K562 (cell line): ENCODE data around the gene MFSD6. TPM values are rescaled to one million over a fixed set of nuclear protein-coding genes. Genes with fewer than 3 reads are reported as not detected.
A peak's percentile ranks its signal among the peaks of the same experiment; 100 is the strongest.

Experiments used
- ATF4 ChIP-seq: fragments of 450-650 bp; formaldehyde crosslinking; IDR thresholded peaks from 2 replicates; pipeline ENCODE4 v1.4.0; 2022; ENCODE audit warnings: mild to moderate bottlenecking, moderate library complexity
- CHAMP1 ChIP-seq: fragments of 450-650 bp; IDR thresholded peaks from 2 replicates; pipeline ENCODE4 v1.6.1; 2016; ENCODE audit warnings: mild to moderate bottlenecking
- DACH1 ChIP-seq: fragments of 450-650 bp; IDR thresholded peaks from 2 replicates; pipeline ENCODE4 v1.6.1; 2018; ENCODE audit not compliant: partially characterized antibody
- FIP1L1 ChIP-seq: fragments of 200-400 bp; formaldehyde crosslinking; IDR thresholded peaks from 2 replicates; pipeline ENCODE4 v1.6.1; 2018; ENCODE audit warnings: mild to moderate bottlenecking, low read depth, low read length; ENCODE audit not compliant: poor library complexity, severe bottlenecking
- MED1 ChIP-seq: sonication (generic); formaldehyde crosslinking; IDR thresholded peaks from 2 replicates; pipeline ENCODE4 v1.8.1; 2023; ENCODE audit warnings: missing genetic modification reagents, borderline replicate concordance
- RBM25 ChIP-seq: fragments of 200-400 bp; formaldehyde crosslinking; IDR thresholded peaks from 2 replicates; pipeline ENCODE4 v1.6.1; 2018; ENCODE audit warnings: low read length, low read depth, moderate library complexity; ENCODE audit not compliant: severe bottlenecking
- SREBF1 ChIP-seq: fragments of 150-350 bp; IDR thresholded peaks from 2 replicates; pipeline ENCODE4 v1.6.1; 2014; ENCODE audit warnings: antibody characterized with exemption, low read depth, low read length, borderline replicate concordance
- YY1 ChIP-seq, 3 experiments: IDR thresholded peaks; 2 replicates each; pipeline ENCODE4 v1.6.1; 2011; ENCODE audit warnings: low read length in 2 of 3, mild to moderate bottlenecking in 2 of 3, moderate library complexity in 2 of 3, borderline replicate concordance in 1 of 3, control low read depth in 1 of 3, low read depth in 1 of 3; ENCODE audit not compliant: insufficient read depth in 3 of 3, insufficient replicate concordance in 2 of 3, control insufficient read depth in 1 of 3, insufficient read length in 1 of 3; ENCODE audit errors: extremely low read depth in 1 of 3
- ZC3H8 ChIP-seq: fragments of 450-650 bp; IDR thresholded peaks from 2 replicates; pipeline ENCODE4 v1.6.1; 2017
- ZNF586 ChIP-seq: fragments of 450-650 bp; formaldehyde crosslinking; conservative IDR thresholded peaks from 2 replicates; pipeline ENCODE4 v1.4.0; 2020; ENCODE audit warnings: mild to moderate bottlenecking, moderate library complexity
- polyA plus RNA-seq, 8 experiments: library from polyadenylated mRNA; depleted of rRNA in 4 of 8; stranded (reverse) in 5 of 8; unstranded in 3 of 8; fragments of >200 nt; fragmentation: Nextera tagmentation in 2 of 8; fragmentation: Illumina TruSeq in 1 of 8; extraction: Ambion mirVana in 2 of 8; extraction: Trizol in 1 of 8; gene quantifications; 2 replicates each; pipeline versions ENCODE4 v1.2.1 to v1.2.3, GENCODE V29; 2011 to 2014; ENCODE audit warnings: inconsistent platforms in 1 of 8, missing spikeins in 1 of 8
- total RNA-seq, 7 experiments: library from RNA; depleted of rRNA in 6 of 7; stranded (reverse); fragments of >200 nt in 6 of 7; fragmentation: Illumina TruSeq in 2 of 7; extraction: Trizol in 2 of 7; gene quantifications; 2 replicates each; pipeline versions ENCODE4 v1.2.1 to v1.2.3, GENCODE V29; 2011 to 2021; ENCODE audit warnings: low replicate concordance in 1 of 7
- TF ChIP-seq, protein P1 (sequence below): conservative IDR thresholded peaks from 2 replicates; pipeline ENCODE4 v1.6.1; 2011; ENCODE audit warnings: low read depth, mild to moderate bottlenecking, low read length; ENCODE audit not compliant: control insufficient read depth
- TF ChIP-seq, protein P2 (sequence below): fragments of 250-450 bp; sonication (Bioruptor Pico); IDR thresholded peaks from 2 replicates; pipeline ENCODE4 v1.8.0; 2022; ENCODE audit warnings: inconsistent platforms, mild to moderate bottlenecking, moderate library complexity, borderline replicate concordance
- TF ChIP-seq, protein P3 (sequence below): fragments of 450-650 bp; formaldehyde crosslinking; IDR thresholded peaks from 2 replicates; pipeline ENCODE4 v1.4.0; 2020; ENCODE audit warnings: mild to moderate bottlenecking, mixed read lengths

Gene MFSD6
- total and polyA plus RNA-seq, 9 of the 15 experiments (the other 6 are each of a cell fraction or from before 2014, with no cell fraction given) = 1.1 to 7.9 (median 4.4) TPM

DNA sequence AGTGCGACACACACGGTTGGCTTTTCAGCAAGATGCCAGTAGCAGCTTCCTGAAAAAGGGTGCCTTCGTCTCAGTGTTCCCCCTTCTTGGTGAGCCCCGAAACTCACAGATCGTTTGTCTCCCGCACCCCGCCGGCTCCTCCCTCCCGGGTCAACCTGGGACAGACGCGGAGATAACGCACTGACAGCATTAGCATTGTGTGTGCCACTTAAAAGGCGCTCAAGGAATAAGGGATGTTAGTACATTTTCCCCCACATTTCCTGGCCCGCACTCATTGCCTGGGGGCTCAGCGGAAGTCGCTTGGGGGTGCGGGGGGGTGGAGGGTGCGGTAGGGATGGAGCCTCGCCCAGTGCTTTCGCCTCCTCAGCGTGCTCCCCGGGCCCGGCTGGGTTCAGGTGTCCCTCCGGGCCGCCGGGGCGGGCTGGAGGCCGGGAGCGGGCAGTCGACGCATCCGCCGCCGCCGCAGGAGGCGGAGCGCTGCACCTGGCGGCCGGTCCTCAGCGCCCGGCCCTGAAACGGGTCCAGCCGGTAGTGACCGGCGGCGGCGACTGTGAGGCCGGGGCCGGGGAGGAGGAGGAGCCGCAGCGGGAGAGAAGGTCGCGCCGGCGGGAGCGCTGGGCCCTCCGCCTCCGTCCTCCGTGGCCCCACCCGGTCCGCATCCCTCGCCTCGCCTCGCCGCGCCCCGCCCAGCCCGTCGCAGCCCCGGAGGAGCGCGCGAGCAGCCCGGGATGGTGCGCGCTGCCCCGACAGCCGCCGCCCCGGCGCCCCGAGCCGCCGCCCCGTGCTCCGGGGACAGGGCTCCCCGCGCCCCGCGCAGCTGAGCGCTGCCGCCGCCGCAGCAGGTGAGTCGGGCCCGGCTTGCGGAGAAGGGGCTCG is at the start of gene MFSD6 (continued):
- TF ChIP-seq, protein P1, sequence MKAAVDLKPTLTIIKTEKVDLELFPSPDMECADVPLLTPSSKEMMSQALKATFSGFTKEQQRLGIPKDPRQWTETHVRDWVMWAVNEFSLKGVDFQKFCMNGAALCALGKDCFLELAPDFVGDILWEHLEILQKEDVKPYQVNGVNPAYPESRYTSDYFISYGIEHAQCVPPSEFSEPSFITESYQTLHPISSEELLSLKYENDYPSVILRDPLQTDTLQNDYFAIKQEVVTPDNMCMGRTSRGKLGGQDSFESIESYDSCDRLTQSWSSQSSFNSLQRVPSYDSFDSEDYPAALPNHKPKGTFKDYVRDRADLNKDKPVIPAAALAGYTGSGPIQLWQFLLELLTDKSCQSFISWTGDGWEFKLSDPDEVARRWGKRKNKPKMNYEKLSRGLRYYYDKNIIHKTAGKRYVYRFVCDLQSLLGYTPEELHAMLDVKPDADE = no peak
- TF ChIP-seq DACH1 = no peak
- peak in 1 of 3 experiments; percentile 2 for TF ChIP-seq YY1 (IDR thresholded peaks at IDR 0.05; ENCODE audit: borderline replicate concordance in 1 of 3, control insufficient read depth in 1 of 3, extremely low read depth in 1 of 3, insufficient read depth in 3 of 3, insufficient read length in 1 of 3, insufficient replicate concordance in 2 of 3, low read depth in 1 of 3, low read length in 2 of 3)
- no peak for TF ChIP-seq MED1
- no peak for TF ChIP-seq SREBF1
- no peak for TF ChIP-seq RBM25
- TF ChIP-seq, protein P2, sequence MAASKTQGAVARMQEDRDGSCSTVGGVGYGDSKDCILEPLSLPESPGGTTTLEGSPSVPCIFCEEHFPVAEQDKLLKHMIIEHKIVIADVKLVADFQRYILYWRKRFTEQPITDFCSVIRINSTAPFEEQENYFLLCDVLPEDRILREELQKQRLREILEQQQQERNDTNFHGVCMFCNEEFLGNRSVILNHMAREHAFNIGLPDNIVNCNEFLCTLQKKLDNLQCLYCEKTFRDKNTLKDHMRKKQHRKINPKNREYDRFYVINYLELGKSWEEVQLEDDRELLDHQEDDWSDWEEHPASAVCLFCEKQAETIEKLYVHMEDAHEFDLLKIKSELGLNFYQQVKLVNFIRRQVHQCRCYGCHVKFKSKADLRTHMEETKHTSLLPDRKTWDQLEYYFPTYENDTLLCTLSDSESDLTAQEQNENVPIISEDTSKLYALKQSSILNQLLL (CRISPR knock-in tag) = no peak
- no peak for TF ChIP-seq FIP1L1
- TF ChIP-seq ATF4 = no peak
- TF ChIP-seq CHAMP1 = no peak
- TF ChIP-seq, protein P3, sequence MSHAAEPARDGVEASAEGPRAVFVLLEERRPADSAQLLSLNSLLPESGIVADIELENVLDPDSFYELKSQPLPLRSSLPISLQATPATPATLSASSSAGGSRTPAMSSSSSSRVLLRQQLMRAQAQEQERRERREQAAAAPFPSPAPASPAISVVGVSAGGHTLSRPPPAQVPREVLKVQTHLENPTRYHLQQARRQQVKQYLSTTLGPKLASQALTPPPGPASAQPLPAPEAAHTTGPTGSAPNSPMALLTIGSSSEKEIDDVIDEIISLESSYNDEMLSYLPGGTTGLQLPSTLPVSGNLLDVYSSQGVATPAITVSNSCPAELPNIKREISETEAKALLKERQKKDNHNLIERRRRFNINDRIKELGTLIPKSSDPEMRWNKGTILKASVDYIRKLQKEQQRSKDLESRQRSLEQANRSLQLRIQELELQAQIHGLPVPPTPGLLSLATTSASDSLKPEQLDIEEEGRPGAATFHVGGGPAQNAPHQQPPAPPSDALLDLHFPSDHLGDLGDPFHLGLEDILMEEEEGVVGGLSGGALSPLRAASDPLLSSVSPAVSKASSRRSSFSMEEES = no peak
- no peak for TF ChIP-seq ZC3H8
- TF ChIP-seq ZNF586 = no peak
